ENCODE results near the gene MAN1C1. TPM values are rescaled to one million over a fixed set of nuclear protein-coding genes. Genes with fewer than 3 reads are reported as not detected.

Gene MAN1C1
- total RNA-seq, 1 experiment from 2014 or later = 1.2 TPM

DNA sequence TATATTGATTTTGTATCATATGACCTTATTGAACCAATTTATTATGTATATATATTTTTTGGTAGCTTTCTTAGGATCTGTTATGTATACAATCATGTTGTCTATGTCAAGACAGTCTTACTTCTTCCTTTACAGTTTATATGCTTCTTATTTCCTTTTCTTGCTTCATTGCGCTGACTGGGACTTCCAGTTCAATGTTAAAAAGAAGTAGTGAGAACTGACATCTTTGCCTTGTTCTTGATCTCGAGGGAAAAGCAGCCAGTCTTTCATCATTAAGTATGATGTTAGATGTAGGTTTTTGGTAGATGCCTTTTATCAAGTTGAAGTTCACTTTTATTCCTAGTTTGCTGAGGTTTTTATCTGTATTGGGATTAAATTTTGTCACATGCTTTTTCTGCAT, 17.5 kb downstream of the MAN1C1 start:
- Histone ChIP-seq H3K27ac (ENCODE audit: low read depth, low read length) (no peak overlapping the region), H3K4me2 (ENCODE audit: low read length) (no peak overlapping the region), H3K4me1 (ENCODE audit: control insufficient read depth in 1 of 2, insufficient read depth in 2 of 2, low read length in 2 of 2) (no peaks in the 10 kb centered on the region), H3K36me3 (ENCODE audit: control insufficient read depth in 1 of 2, insufficient read depth in 2 of 2, low read length in 2 of 2) (no peaks in the 10 kb centered on the region), H3K9me2 (ENCODE audit: insufficient read depth) (no peaks in the 10 kb centered on the region), H3K27me3 (ENCODE audit: insufficient read depth, low read length) (0 out of 2 replicates have a peak, but pooled peaks cover 3% of the 10 kb centered on the region), H3K9ac (ENCODE audit: low read length) (no peak overlapping the region), H2AFZ (ENCODE audit: low read depth, low read length, poor library complexity, severe bottlenecking) (no peak overlapping the region), H3K4me3 (replicated peaks in 1 of 2; ENCODE audit: low read depth in 1 of 2, low read length in 2 of 2) (no peak overlapping the region), H3K79me2 (ENCODE audit: insufficient read depth, low read length) (no peaks in the 10 kb centered on the region), H3K9me3 (ENCODE audit: control insufficient read depth in 1 of 2, insufficient read depth in 1 of 2, low read depth in 1 of 2, low read length in 2 of 2) (no peaks in the 10 kb centered on the region), H4K20me1 (ENCODE audit: insufficient read depth) (no peaks in the 10 kb centered on the region)
- no TSS peak for BruUV-seq (replicated peaks)
- ChIA-PET RAD21 (ENCODE audit: low non-redundant PET in 1 of 2, low total read pairs in 2 of 2, uncharacterized antibody in 2 of 2, unreplicated experiment in 2 of 2) (no interaction called here), POLR2A (no interaction called here), CTCF (no interaction called here)
- DNase-seq (ENCODE audit: low read depth, low spot score) (no peak), ATAC-seq (no peak)
- no peak for TF ChIP-seq POLR2A (IDR thresholded peaks at IDR 0.05; ENCODE audit: borderline replicate concordance, extremely low read depth, insufficient read depth, insufficient read length)
- no peak for TF ChIP-seq CBX3 (IDR thresholded peaks at IDR 0.05; ENCODE audit: low read depth)
- no peak for TF ChIP-seq SRF (IDR thresholded peaks at IDR 0.05; ENCODE audit: low read depth)
- no peak for TF ChIP-seq ATF3 (IDR thresholded peaks at IDR 0.05)
- no peak for TF ChIP-seq MAX (IDR thresholded peaks at IDR 0.05)
- TF ChIP-seq EZH2 (IDR thresholded peaks at IDR 0.05) = no peak
- TF ChIP-seq ZBTB33 (IDR thresholded peaks at IDR 0.05; ENCODE audit: extremely low read depth, insufficient replicate concordance, low read length) = no peak
- no peak for TF ChIP-seq YY1 (IDR thresholded peaks at IDR 0.05; ENCODE audit: extremely low read depth, insufficient replicate concordance, low read depth, low read length)
- TF ChIP-seq, protein P1, sequence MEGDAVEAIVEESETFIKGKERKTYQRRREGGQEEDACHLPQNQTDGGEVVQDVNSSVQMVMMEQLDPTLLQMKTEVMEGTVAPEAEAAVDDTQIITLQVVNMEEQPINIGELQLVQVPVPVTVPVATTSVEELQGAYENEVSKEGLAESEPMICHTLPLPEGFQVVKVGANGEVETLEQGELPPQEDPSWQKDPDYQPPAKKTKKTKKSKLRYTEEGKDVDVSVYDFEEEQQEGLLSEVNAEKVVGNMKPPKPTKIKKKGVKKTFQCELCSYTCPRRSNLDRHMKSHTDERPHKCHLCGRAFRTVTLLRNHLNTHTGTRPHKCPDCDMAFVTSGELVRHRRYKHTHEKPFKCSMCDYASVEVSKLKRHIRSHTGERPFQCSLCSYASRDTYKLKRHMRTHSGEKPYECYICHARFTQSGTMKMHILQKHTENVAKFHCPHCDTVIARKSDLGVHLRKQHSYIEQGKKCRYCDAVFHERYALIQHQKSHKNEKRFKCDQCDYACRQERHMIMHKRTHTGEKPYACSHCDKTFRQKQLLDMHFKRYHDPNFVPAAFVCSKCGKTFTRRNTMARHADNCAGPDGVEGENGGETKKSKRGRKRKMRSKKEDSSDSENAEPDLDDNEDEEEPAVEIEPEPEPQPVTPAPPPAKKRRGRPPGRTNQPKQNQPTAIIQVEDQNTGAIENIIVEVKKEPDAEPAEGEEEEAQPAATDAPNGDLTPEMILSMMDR (IDR thresholded peaks at IDR 0.05 in 2 of 3, conservative IDR thresholded peaks at IDR 0.05 in 1 of 3; ENCODE audit: borderline replicate concordance in 1 of 3, insufficient read depth in 1 of 3, low read depth in 2 of 3, low read length in 2 of 3) = no peak
- no peak for TF ChIP-seq TCF7L2 (IDR thresholded peaks at IDR 0.05; ENCODE audit: borderline replicate concordance, extremely low read depth, insufficient read depth, insufficient read length)
- no peak for TF ChIP-seq FOSL1 (IDR thresholded peaks at IDR 0.05; ENCODE audit: low read depth)
- no peak for TF ChIP-seq ZFX (IDR thresholded peaks at IDR 0.05)
- TF ChIP-seq JUND (IDR thresholded peaks at IDR 0.05) = no peak
- TF ChIP-seq, protein P2, sequence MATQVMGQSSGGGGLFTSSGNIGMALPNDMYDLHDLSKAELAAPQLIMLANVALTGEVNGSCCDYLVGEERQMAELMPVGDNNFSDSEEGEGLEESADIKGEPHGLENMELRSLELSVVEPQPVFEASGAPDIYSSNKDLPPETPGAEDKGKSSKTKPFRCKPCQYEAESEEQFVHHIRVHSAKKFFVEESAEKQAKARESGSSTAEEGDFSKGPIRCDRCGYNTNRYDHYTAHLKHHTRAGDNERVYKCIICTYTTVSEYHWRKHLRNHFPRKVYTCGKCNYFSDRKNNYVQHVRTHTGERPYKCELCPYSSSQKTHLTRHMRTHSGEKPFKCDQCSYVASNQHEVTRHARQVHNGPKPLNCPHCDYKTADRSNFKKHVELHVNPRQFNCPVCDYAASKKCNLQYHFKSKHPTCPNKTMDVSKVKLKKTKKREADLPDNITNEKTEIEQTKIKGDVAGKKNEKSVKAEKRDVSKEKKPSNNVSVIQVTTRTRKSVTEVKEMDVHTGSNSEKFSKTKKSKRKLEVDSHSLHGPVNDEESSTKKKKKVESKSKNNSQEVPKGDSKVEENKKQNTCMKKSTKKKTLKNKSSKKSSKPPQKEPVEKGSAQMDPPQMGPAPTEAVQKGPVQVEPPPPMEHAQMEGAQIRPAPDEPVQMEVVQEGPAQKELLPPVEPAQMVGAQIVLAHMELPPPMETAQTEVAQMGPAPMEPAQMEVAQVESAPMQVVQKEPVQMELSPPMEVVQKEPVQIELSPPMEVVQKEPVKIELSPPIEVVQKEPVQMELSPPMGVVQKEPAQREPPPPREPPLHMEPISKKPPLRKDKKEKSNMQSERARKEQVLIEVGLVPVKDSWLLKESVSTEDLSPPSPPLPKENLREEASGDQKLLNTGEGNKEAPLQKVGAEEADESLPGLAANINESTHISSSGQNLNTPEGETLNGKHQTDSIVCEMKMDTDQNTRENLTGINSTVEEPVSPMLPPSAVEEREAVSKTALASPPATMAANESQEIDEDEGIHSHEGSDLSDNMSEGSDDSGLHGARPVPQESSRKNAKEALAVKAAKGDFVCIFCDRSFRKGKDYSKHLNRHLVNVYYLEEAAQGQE (IDR thresholded peaks at IDR 0.05; ENCODE audit: low read depth) = no peak
- no peak for TF ChIP-seq POLR2AphosphoS5 (IDR thresholded peaks at IDR 0.05; ENCODE audit: low read depth, low read length)
- TF ChIP-seq SP1 (IDR thresholded peaks at IDR 0.05; ENCODE audit: low read depth) = no peak
- no peak for TF ChIP-seq EGR1 (IDR thresholded peaks at IDR 0.05; ENCODE audit: low read depth)
- intact Hi-C loops (cut with micrococcal nuclease) = no loop called here

Measured in HCT116 (cell line).